SU-DHL-6 (cell line): ENCODE measurements around the gene SDK1.

Source experiments
- CTCF ChIP-seq: fragments of 200-600 bp; sonication (generic); IDR thresholded peaks from one replicate; pipeline ENCODE4 v1.5.1; 2017; ENCODE audit warnings: antibody characterized with exemption, mild to moderate bottlenecking, low read length, moderate library complexity; ENCODE audit not compliant: insufficient read depth, poor library complexity, severe bottlenecking
- EZH2phosphoT487 ChIP-seq: fragments of 200-600 bp; sonication (generic), shearing (Covaris generic); conservative IDR thresholded peaks from 2 replicates; pipeline ENCODE4 v1.6.1; 2018; ENCODE audit warnings: mild to moderate bottlenecking, antibody characterized with exemption, low read length, moderate library complexity, mixed read lengths

- TF ChIP-seq CTCF = no peak
- TF ChIP-seq EZH2phosphoT487 = no peak
Measured at GRCh38 chr7:4221043-4221442, 920.0 kb downstream of the SDK1 start.
